Measurements from ENCODE around the gene DSN1.

DSN1 gene

GRCh38 chr20:36795691-36796090 lies 22.1 kb upstream of the DSN1 start:
- no peak for FAIRE-seq

- no peak for FAIRE-seq
Observed at GRCh38 chr20:36794116-36794474, 20.5 kb upstream of the DSN1 start.

DNA sequence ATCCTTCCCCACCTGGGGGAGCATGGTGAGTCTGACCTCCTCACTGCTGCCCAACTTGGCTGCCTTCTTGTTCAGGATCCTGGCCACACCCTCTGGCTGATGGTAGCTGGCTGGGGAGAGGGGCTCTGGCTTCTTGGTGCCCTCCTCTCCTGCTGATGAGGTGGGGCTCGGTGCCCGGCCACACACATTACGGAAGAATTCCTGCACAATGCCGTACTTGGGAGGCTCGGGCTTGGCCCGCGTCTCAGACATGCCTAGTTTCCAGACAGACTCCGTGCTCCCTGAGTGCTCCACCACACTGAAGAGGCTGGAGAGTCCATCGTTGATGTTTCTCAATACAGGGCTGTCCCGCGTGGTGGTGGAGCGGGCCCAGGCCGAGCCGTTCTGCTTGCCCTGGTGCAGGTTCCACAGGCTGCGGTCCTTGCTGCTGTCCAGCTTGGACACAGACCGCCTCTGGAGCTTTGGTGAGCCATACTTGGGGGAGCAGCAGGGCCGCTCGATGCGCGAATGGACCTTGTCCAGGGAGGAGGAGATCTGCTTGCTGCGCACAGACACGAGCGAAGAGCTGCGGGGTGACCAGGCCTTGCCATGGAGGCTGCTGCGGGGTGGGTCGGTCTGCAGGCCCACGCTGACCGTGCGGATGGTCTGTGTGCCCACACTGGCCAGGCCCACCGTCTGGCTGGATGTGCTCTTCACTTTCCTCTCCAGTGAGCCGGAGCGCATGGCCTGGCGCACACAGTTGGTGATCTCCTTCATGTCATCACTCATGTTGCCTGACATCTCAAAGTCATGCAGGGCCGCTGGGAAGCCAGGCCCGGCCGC lies 19.9 kb upstream of the DSN1 start:
- FAIRE-seq, result no peak

- FAIRE-seq, result no peak
Observed at GRCh38 chr20:36792422-36792821, 18.9 kb upstream of the DSN1 start.

DNA sequence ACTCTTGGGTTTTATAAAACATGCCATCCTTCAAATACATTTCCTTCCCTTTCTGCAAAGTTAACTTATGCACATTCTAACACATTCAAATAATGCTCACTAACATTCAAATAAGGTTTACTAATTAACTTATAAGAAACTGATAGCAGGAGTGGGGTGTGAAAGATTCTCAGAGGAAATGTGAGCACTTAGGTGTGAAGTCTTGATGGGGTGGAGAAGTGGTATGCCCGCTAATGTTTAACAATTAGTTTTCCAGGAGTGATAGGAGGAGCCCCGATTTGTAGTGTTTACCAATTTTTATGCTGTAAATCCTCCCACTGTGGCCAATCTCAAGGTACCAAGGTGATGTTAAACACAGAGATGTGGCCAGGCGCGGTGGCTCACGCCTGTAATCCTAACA lies 18.3 kb upstream of the DSN1 start:
- no peak for FAIRE-seq

GRCh38 chr20:36786663-36787062 lies 13.1 kb upstream of the DSN1 start:
- no peak for FAIRE-seq

DNA sequence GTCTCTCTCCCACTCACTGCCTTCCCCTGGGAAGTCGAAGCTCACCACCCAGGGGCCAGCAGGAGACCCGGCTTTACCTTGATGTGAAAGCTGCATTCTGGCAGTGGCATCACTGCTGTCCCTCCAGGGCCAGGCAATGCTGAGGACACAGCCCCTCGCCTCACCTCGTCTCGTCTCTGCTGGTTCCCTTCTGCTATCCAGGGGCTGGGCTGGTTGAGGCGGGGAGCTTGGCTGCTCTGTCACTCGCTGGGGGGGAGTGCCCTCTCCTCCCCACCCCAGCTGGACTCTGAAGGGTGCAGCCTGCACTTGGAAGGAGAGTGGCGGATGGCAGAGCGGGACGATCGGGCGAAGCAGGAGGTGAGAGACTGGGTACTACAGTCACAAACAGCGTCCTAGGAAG lies 12.7 kb upstream of the DSN1 start:
- FAIRE-seq, result no peak

DNA sequence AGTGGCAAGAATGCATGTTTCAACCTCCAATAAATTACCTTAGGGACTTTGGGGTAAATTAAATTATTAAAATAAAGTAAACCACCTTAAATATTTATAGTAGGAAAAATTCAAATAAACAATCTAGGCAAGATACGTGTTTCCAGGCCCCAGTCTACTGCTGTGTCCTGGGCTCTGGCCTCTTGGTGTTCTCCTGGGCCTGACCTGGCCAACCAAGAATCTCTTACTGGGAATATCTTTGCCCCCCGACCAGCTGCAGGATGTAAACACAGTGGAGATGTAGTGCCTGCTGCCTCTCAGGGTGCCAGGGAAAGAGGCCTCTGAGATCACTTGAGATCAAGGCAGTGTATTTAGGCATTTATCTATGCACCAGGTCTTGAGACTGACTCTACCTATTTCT lies 11.7 kb upstream of the DSN1 start:
- no peak for FAIRE-seq

DNA sequence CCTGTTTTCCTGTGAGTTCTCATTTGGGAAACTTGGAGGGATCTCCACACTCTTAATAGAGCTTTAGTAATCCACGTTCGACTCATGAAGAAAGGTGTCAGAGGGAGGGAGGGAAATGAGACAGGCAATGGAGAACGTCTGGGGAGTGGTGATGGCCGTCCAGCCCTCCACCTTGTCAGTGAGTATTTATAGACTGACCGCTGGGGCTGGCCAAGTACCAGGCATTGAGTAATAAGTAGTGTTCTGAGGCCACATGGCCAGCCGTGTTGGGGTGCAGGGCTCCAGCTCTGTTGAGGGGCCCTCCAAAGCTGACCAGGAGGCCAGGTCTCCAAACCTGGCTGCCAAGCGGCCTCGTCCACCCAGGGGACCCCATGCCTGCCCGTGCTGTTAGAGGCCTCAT lies 11.3 kb upstream of the DSN1 start:
- FAIRE-seq, result no peak

DNA sequence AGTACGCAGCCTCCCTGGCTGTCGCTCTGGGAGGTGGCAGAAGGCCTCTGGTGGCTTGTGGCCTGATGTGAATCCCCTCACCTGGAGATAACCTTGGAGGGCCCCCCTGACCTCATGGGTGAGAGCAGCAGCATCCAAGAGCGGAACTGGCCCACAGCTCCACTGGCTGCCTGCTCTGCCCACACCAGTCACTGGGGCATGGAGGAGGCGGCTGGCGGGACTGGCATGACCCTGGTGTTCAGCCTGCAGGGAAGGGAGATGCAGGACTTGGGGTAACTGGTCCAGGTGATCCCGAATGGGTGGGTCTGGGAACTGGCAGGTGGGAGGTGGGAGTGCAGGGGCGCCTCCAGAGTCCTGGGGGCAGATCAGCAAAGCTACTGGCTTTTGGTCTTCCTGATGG lies 10.6 kb upstream of the DSN1 start:
- FAIRE-seq, result no peak

DNA sequence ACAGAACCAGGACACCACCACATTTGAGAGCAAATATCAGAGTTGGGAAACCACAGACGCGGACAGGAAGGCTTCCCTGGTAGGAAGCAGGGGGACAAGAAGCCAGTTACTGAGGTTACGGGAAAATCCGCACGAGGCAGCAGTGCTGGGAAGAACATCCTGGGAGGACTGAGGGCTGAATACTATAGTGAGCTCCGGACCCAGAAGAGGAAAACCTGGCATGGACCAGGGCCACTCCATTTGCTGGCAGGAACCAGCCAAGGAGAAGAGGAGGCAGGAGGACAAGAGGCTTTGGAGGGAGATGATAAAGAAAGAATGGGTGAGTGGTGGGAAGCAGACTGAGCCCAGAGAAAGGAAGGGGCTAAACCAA lies 6.1 kb upstream of the DSN1 start:
- no peak for FAIRE-seq

- no peak for FAIRE-seq
Observed at GRCh38 chr20:36778831-36779655, 5.5 kb upstream of the DSN1 start.

- FAIRE-seq, result no peak
Observed at GRCh38 chr20:36777576-36777975, 4.0 kb upstream of the DSN1 start.

DNA sequence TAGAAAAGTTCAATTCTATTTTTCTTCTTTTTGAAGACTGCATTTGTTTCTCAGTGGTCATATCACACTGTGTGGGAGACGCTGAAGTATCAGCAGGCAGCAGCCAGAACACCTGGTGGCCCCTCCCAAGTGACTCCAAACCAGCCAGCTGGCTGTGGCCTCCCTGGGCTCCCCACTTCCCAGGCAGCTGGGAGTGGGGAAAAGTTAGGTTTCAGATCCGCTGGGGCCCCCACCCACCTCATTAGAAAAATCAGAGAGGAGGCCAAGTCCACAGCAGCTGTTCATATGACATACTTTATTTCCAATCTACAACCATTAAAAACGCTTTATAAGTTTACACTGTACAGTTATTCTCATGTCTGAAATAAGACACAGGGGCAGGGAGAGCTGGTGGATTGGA lies 3.6 kb upstream of the DSN1 start:
- FAIRE-seq, result no peak

DNA sequence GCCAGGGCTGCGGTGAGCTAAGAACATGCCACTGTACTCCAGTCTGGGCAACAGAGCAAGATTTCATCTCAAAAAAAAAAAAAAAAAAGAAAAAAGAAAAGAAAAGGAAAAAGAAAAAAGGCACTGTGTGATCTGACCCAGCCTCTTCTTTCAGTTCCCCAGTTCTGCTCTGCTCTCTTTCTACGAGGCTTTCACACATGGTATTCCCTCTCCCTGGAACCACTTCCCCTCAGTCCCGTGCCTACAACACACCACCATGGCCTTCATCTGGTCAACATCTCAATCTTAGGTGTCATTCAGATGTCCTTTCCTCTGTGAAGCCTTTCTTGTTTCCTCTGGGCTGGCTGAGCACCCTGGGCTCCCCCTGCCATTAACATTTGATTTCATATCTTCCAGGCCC lies 2.3 kb upstream of the DSN1 start:
- no peak for FAIRE-seq

- FAIRE-seq, result no peak
Observed at GRCh38 chr20:36775196-36775595, 1.6 kb upstream of the DSN1 start.

DNA sequence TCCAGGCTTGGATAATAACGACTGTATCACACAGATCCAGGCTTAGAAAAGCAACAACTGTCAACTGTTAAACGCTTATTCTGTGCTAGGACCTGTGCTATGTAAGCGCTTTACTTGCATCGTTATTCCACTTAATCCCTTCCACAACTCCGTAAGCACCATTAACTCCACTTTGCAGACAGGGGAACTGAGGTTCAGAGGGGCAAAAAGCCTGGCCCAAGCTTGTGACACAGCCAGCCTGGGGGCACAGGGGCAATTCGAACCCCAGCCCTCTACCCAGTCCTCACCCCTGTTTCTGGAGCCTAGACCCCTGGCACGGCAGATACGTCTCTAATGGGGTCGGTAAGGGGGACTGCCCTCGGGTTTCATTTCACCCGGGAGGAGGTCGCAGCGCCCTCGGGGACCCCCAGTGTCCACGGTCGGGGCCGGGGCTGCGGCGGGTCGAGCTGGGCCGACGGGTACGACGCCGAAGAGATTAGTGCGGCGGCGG lies 411 bp downstream of the DSN1 start:
- no peak for FAIRE-seq

GRCh38 chr20:36770680-36771079 lies 2.9 kb downstream of the DSN1 start:
- FAIRE-seq, result no peak

- no peak for FAIRE-seq
Observed at GRCh38 chr20:36768768-36769430, 4.7 kb downstream of the DSN1 start.

GRCh38 chr20:36761125-36761524 lies 12.4 kb downstream of the DSN1 start:
- FAIRE-seq, result no peak

- FAIRE-seq, result no peak
Observed at GRCh38 chr20:36760647-36761046, 12.9 kb downstream of the DSN1 start.

DNA sequence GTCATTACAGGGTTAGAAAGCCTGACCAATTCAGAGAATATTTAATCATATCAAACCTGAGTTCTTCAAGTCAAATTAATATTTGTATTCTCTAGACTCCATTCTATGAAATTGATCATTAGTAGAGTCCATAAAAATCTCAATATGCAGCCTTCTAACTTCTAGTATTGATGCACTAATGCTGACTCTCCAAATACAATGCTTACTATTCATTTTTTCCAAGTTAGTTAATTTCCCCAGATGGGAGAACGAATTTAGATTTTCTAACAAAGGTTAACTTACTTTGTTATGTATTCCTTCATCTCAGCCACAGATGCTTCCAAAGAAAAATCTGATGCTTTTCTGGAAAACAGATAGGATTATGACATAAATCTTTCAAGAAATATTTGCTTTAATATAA lies 15.3 kb downstream of the DSN1 start:
- no peak for FAIRE-seq

DNA sequence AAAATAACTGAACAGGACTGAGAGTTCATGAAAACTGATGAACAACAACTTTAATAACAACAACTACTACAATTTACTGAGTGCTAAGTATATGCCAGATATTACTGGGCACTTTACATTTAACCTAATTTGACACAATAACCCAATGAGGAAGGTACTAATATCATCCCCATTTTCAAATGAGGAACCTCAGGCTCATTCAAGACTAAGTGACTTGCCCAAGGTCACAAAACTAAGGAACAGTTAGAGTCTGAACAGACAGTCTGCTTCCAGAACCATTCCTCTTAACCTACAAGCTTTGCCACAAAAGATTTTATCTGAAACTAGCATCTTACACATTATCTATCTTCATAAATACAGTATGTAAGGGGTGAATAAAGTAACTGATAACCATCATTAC lies 17.1 kb downstream of the DSN1 start:
- no peak for FAIRE-seq
